ENCODE data around the gene DPYSL3.

- no peak for TF ChIP-seq EZH2 (optimal IDR thresholded peaks at IDR 0.05; ENCODE audit: low read depth, low read length)
- TF ChIP-seq, protein P1, sequence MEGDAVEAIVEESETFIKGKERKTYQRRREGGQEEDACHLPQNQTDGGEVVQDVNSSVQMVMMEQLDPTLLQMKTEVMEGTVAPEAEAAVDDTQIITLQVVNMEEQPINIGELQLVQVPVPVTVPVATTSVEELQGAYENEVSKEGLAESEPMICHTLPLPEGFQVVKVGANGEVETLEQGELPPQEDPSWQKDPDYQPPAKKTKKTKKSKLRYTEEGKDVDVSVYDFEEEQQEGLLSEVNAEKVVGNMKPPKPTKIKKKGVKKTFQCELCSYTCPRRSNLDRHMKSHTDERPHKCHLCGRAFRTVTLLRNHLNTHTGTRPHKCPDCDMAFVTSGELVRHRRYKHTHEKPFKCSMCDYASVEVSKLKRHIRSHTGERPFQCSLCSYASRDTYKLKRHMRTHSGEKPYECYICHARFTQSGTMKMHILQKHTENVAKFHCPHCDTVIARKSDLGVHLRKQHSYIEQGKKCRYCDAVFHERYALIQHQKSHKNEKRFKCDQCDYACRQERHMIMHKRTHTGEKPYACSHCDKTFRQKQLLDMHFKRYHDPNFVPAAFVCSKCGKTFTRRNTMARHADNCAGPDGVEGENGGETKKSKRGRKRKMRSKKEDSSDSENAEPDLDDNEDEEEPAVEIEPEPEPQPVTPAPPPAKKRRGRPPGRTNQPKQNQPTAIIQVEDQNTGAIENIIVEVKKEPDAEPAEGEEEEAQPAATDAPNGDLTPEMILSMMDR (IDR thresholded peaks at IDR 0.05; ENCODE audit: low read length), result no peak
Observed at GRCh38 chr5:147467973-147468508, 41.8 kb downstream of the DPYSL3 start.
